HG03378 (cell line): ENCODE data around the gene RAD51B.

ENCODE experiments used
- ATAC-seq: cut with Tn5 transposase; IDR thresholded peaks from one replicate; pipeline ENCODE4 v1.9.1; 2021; ENCODE audit warnings: mild to moderate bottlenecking, moderate library complexity; ENCODE audit not compliant: unreplicated experiment

RAD51B gene

GRCh38 chr14:68312884-68313610 is 493.5 kb downstream of the RAD51B start:
- peak; percentile 87 for ATAC-seq

GRCh38 chr14:68314642-68315041 is 495.1 kb downstream of the RAD51B start:
- ATAC-seq = no peak

GRCh38 chr14:68315081-68315480 is 495.5 kb downstream of the RAD51B start:
- ATAC-seq = no peak

GRCh38 chr14:68316078-68316868 is 496.7 kb downstream of the RAD51B start:
- ATAC-seq = no peak

- no peak for ATAC-seq
These were observed 497.7 kb downstream of the RAD51B start for GRCh38 chr14:68317239-68317638.

- ATAC-seq = no peak
These were observed 499.2 kb downstream of the RAD51B start for GRCh38 chr14:68318828-68319227.

- ATAC-seq = no peak
These were observed 500.9 kb downstream of the RAD51B start for GRCh38 chr14:68320495-68320894.

- ATAC-seq = no peak
These were observed 503.5 kb downstream of the RAD51B start for GRCh38 chr14:68322940-68323620.

- no peak for ATAC-seq
These were observed 505.8 kb downstream of the RAD51B start for GRCh38 chr14:68325267-68325807.

GRCh38 chr14:68327231-68327630 is 507.7 kb downstream of the RAD51B start:
- ATAC-seq = no peak

- no peak for ATAC-seq
These were observed 508.9 kb downstream of the RAD51B start for GRCh38 chr14:68328509-68328908.

GRCh38 chr14:68331426-68331825 is 511.8 kb downstream of the RAD51B start:
- ATAC-seq = no peak

- no peak for ATAC-seq
These were observed 512.4 kb downstream of the RAD51B start for GRCh38 chr14:68331991-68332390.

- no peak for ATAC-seq
These were observed 513.7 kb downstream of the RAD51B start for GRCh38 chr14:68333262-68333661.

GRCh38 chr14:68335312-68335711 is 515.7 kb downstream of the RAD51B start:
- no peak for ATAC-seq

GRCh38 chr14:68336165-68336564 is 516.6 kb downstream of the RAD51B start:
- ATAC-seq = no peak

GRCh38 chr14:68337279-68337678 is 517.7 kb downstream of the RAD51B start:
- no peak for ATAC-seq

GRCh38 chr14:68340262-68340661 is 520.7 kb downstream of the RAD51B start:
- no peak for ATAC-seq

- ATAC-seq = peak; percentile 69
These were observed 522.0 kb downstream of the RAD51B start for GRCh38 chr14:68341411-68342212.

GRCh38 chr14:68342216-68342763 is 522.7 kb downstream of the RAD51B start:
- no peak for ATAC-seq
